Measurements from ENCODE around the gene LRRK2. TPM values are rescaled to one million over a fixed set of nuclear protein-coding genes. Genes with fewer than 3 reads are reported as not detected.

The LRRK2 gene
- total RNA-seq: 1 to 10 TPM; 4.7 to 8.4 (median 6.8) TPM
- 1 to 10 TPM in 2 of 3 donors, under 1 TPM in 1; 0.74 to 3.7 (median 1.8) TPM for polyA plus RNA-seq
- long read RNA-seq, donor 1, partial matches to known transcripts: 1 of 2 reads
- long read RNA-seq, donor 1, other reads (novel, unspliced or antisense): 1 of 2 reads
- long read RNA-seq, donor 2, partial matches to known transcripts: 6 of 9 reads
- long read RNA-seq, donor 2, other reads (novel, unspliced or antisense): 3 of 9 reads

GRCh38 chr12:40224439-40225291 lies at the start of gene LRRK2:
Gene LRRK2 (plus strand): TSS chr12:40224997. CDS start chr12:40225132, 135 bp downstream.
- peaks cover 16% of the 10 kb centered on the region for H3K4me1 ChIP-seq
- peak; percentile 87 to 92 (median 88) for ATAC-seq
- no peak for TF ChIP-seq CTCF (IDR thresholded peaks at IDR 0.05)
- H3K9me3 ChIP-seq: no peaks in the 10 kb centered on the region
- peak; percentile 84 to 92 for DNase-seq
- peak within 1 kb of the TSS; percentile 82 for H3K4me3 ChIP-seq
- H3K36me3 ChIP-seq (ENCODE audit: insufficient read depth in 1 of 2, low read depth in 1 of 2): no peaks in the 10 kb centered on the region
- peak within 1 kb of the TSS; percentile 93 for H3K27ac ChIP-seq
- intact Hi-C loops (cut with DNase I): loop anchor here (5.0 to 10.0 kb wide), 2 partner anchors 70 to 72 kb away; no protein-coding TSS in a partner anchor
- no peaks in the 10 kb centered on the region for H3K27me3 ChIP-seq (ENCODE audit: insufficient read depth in 3 of 3, low read length in 2 of 3)
- 0 to 1% (median 1%) methylated on average over 68 to 78 of the region's 78 CpGs for WGBS, 3 donors

GRCh38 chr12:40175045-40175444 lies 49.8 kb upstream of the LRRK2 start:
- no peak for TF ChIP-seq CTCF (IDR thresholded peaks at IDR 0.05)

GRCh38 chr12:40175489-40175888 lies 49.3 kb upstream of the LRRK2 start:
- Histone ChIP-seq H3K9me3 (no peaks in the 10 kb centered on the region), H3K4me3 (no peak overlapping the region), H3K36me3 (ENCODE audit: insufficient read depth in 1 of 2, low read depth in 1 of 2) (no peaks in the 10 kb centered on the region), H3K27me3 (ENCODE audit: insufficient read depth in 3 of 3, low read length in 2 of 3) (no peaks in the 10 kb centered on the region), H3K4me1 (no peaks in the 10 kb centered on the region), H3K27ac (no peak overlapping the region)
- no peak for TF ChIP-seq CTCF (IDR thresholded peaks at IDR 0.05)
- DNase-seq: no peak
- 86 to 93% (median 86%) methylated on average over 3 of the region's 3 CpGs for WGBS, 3 donors
- intact Hi-C loops (cut with DNase I): no loop called here
- ATAC-seq: no peak

More at GRCh38 chr12:40175045-40175444, 49.8 kb upstream of the LRRK2 start:
- DNase-seq: no peak
- WGBS, 3 donors: 65 to 79% (median 69%) methylated on average over 2 of the region's 2 CpGs
- Histone ChIP-seq H3K36me3 (ENCODE audit: insufficient read depth in 1 of 2, low read depth in 1 of 2) (no peaks in the 10 kb centered on the region), H3K4me3 (no peak overlapping the region), H3K27me3 (ENCODE audit: insufficient read depth in 3 of 3, low read length in 2 of 3) (no peaks in the 10 kb centered on the region), H3K4me1 (no peaks in the 10 kb centered on the region), H3K27ac (no peak overlapping the region), H3K9me3 (no peaks in the 10 kb centered on the region)
- ATAC-seq: no peak
- intact Hi-C loops (cut with DNase I): no loop called here

- Histone ChIP-seq H3K4me3 (no peak overlapping the region), H3K9me3 (no peaks in the 10 kb centered on the region), H3K4me1 (no peaks in the 10 kb centered on the region), H3K27me3 (ENCODE audit: insufficient read depth in 3 of 3, low read length in 2 of 3) (no peaks in the 10 kb centered on the region), H3K36me3 (ENCODE audit: insufficient read depth in 1 of 2, low read depth in 1 of 2) (no peaks in the 10 kb centered on the region), H3K27ac (no peak overlapping the region)
- TF ChIP-seq CTCF (IDR thresholded peaks at IDR 0.05): no peak
- 42 to 62% (median 47%) methylated on average over 4 of the region's 4 CpGs for WGBS, 3 donors
- intact Hi-C loops (cut with DNase I): no loop called here
- ATAC-seq (peak in 1 of 4 donors; percentile 60), DNase-seq (no peak)
Measured at GRCh38 chr12:40178701-40179100, 46.1 kb upstream of the LRRK2 start.

Data from psoas muscle (tissue), 8 donors.